ENCODE data around the gene DBT. TPM values are rescaled to one million over a fixed set of nuclear protein-coding genes. Genes with fewer than 3 reads are reported as not detected.
"Not testable (repeated sequence)": the region's sequence is repeated elsewhere in the genome, so short reads cannot be mapped to it uniquely, and the experiment has no call there.

Gene DBT
- total RNA-seq, 2 experiments from 2014 or later: 11.0 to 12.8 TPM

GRCh38 chr1:100200060-100200459 lies 49.6 kb downstream of the DBT start:
- CTCF ChIA-PET; H3K27me3 Mint-ChIP-seq; ATAC-seq; H3K27ac Mint-ChIP-seq; DNase-seq; H3K4me3 Mint-ChIP-seq; H3K9me3 Mint-ChIP-seq (ENCODE audit: low read depth); H3K4me1 Mint-ChIP-seq; intact Hi-C loops (cut with DNase I, micrococcal nuclease); POLR2A ChIA-PET: not testable (repeated sequence)
- peaks cover 58% of the 10 kb centered on the region for H3K36me3 Mint-ChIP-seq (ENCODE audit: low read depth)

GRCh38 chr1:100198596-100198995 lies 51.0 kb downstream of the DBT start:
- POLR2A ChIA-PET: no interaction called here
- H3K4me3 Mint-ChIP-seq: no peak overlapping the region
- H3K9me3 Mint-ChIP-seq (ENCODE audit: low read depth): no peaks in the 10 kb centered on the region
- H3K4me1 Mint-ChIP-seq: no peaks in the 10 kb centered on the region
- CTCF ChIA-PET: no interaction called here
- ATAC-seq: no peak
- intact Hi-C loops (cut with DNase I, micrococcal nuclease): no loop called here
- H3K27me3 Mint-ChIP-seq: no peaks in the 10 kb centered on the region
- H3K27ac Mint-ChIP-seq: no peak overlapping the region
- peaks cover 44% of the 10 kb centered on the region for H3K36me3 Mint-ChIP-seq (ENCODE audit: low read depth)
- DNase-seq: no peak

DNA sequence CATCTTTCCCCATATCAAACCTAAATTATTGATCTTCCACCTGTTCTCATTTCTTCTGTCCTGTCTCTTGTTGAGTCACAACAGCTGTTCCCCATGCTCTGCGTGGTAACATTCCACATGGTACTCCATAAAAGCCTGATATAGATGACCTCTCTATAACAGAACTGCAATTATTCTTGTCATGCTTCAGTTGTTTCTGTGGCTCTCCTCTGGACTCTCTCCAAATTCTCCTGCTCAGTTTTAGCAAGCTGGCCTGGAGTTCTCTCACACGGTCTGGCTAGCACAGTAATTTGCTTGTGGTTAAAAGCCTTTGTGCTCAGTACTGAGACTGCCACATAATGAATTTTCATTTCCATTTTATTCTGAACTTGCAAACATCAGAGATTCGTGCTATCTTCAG lies 61.0 kb downstream of the DBT start:
- no peak for ATAC-seq
- ChIA-PET POLR2A (interaction anchor here (0.6 kb wide), 1 partner anchor 445 kb away, joined by 3 read pairs; no protein-coding TSS in a partner anchor), CTCF (interaction anchor here (0.7 kb wide), 1 partner anchor 87 kb away, joined by 3 read pairs; no protein-coding TSS in a partner anchor)
- intact Hi-C loops (cut with DNase I, micrococcal nuclease): no loop called here
- peaks cover 3% of the 10 kb centered on the region for H3K4me1 Mint-ChIP-seq
- H3K36me3 Mint-ChIP-seq (ENCODE audit: low read depth): peaks cover 5% of the 10 kb centered on the region
- H3K27me3 Mint-ChIP-seq: no peaks in the 10 kb centered on the region
- no peaks in the 10 kb centered on the region for H3K9me3 Mint-ChIP-seq (ENCODE audit: low read depth)
- no peak overlapping the region for H3K4me3 Mint-ChIP-seq
- no peak overlapping the region for H3K27ac Mint-ChIP-seq
- no peak for DNase-seq

- Mint-ChIP-seq H3K27ac (no peak overlapping the region), H3K36me3 (ENCODE audit: low read depth) (peaks cover 5% of the 10 kb centered on the region), H3K9me3 (ENCODE audit: low read depth) (no peaks in the 10 kb centered on the region), H3K27me3 (no peaks in the 10 kb centered on the region), H3K4me3 (no peak overlapping the region), H3K4me1 (peaks cover 3% of the 10 kb centered on the region)
- no peak for ATAC-seq
- intact Hi-C loops (cut with DNase I, micrococcal nuclease): no loop called here
- CTCF ChIA-PET: interaction anchor here (0.6 to 0.7 kb wide), 2 partner anchors 221 to 277 kb away, joined by 3 read pairs; no protein-coding TSS in a partner anchor
- POLR2A ChIA-PET: no interaction called here
- no peak for DNase-seq
Observed at GRCh38 chr1:100187912-100188311, 61.7 kb downstream of the DBT start.

DNA sequence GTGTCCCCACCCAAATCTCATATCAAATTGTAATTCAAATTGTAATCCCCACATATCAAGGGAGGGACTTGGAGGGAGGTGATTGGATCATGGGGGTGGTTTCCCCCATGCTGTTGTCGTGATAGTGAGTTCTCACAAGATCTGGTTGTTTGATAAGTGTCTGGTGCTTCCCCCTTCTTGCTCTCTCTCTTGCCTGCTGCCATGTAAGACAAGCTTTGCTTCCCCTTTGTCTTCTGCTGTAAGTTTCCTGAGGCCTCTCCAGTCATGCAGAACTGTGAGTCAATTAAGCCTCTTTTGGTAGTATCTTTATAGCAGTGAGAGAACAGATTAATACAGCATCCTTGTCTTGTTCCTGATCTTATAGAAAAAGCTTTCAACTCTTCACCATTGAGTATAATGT lies 65.1 kb downstream of the DBT start:
- Mint-ChIP-seq H3K36me3 (ENCODE audit: low read depth) (peaks cover 2% of the 10 kb centered on the region), H3K4me1 (no peaks in the 10 kb centered on the region), H3K27me3 (no peaks in the 10 kb centered on the region), H3K4me3 (no peak overlapping the region), H3K9me3 (ENCODE audit: low read depth) (peaks cover 1% of the 10 kb centered on the region), H3K27ac (no peak overlapping the region)
- ATAC-seq (peak; percentile 61), DNase-seq (peak; percentile 7)
- POLR2A ChIA-PET: no interaction called here
- CTCF ChIA-PET: no interaction called here
- intact Hi-C loops (cut with DNase I, micrococcal nuclease): no loop called here

GRCh38 chr1:100183370-100183769 lies 66.3 kb downstream of the DBT start:
- ATAC-seq: no peak
- H3K27me3 Mint-ChIP-seq: no peaks in the 10 kb centered on the region
- ChIA-PET POLR2A (interaction anchor here (0.6 kb wide), 1 partner anchor 9 kb away, joined by 5 read pairs; no protein-coding TSS in a partner anchor), CTCF (interaction anchor here (0.6 to 0.7 kb wide), 3 partner anchors 122 to 1033 kb away, joined by 3 read pairs; no protein-coding TSS in a partner anchor)
- intact Hi-C loops (cut with DNase I, micrococcal nuclease): no loop called here
- H3K36me3 Mint-ChIP-seq (ENCODE audit: low read depth): peaks cover 2% of the 10 kb centered on the region
- no peak overlapping the region for H3K4me3 Mint-ChIP-seq
- H3K9me3 Mint-ChIP-seq (ENCODE audit: low read depth): peaks cover 1% of the 10 kb centered on the region
- no peak overlapping the region for H3K27ac Mint-ChIP-seq
- no peaks in the 10 kb centered on the region for H3K4me1 Mint-ChIP-seq
- no peak for DNase-seq

- ATAC-seq (no peak), DNase-seq (no peak)
- no peaks in the 10 kb centered on the region for H3K4me1 Mint-ChIP-seq
- POLR2A ChIA-PET: no interaction called here
- H3K27me3 Mint-ChIP-seq: no peaks in the 10 kb centered on the region
- no peak within 1 kb of the TSS for H3K4me3 Mint-ChIP-seq
- H3K27ac Mint-ChIP-seq: no peak within 1 kb of the TSS
- CTCF ChIA-PET: no interaction called here
- intact Hi-C loops (cut with DNase I, micrococcal nuclease): no loop called here
- no peaks in the 10 kb centered on the region for H3K36me3 Mint-ChIP-seq (ENCODE audit: low read depth)
- H3K9me3 Mint-ChIP-seq (ENCODE audit: low read depth): peaks cover 1% of the 10 kb centered on the region
Observed at GRCh38 chr1:100178091-100178490, 71.5 kb downstream of the DBT start, which contains the start of gene LRRC39. Gene LRRC39, minus strand, starts transcription at chr1:100178256. Its CDS starts 9,740 bp downstream, at chr1:100168516.

DNA sequence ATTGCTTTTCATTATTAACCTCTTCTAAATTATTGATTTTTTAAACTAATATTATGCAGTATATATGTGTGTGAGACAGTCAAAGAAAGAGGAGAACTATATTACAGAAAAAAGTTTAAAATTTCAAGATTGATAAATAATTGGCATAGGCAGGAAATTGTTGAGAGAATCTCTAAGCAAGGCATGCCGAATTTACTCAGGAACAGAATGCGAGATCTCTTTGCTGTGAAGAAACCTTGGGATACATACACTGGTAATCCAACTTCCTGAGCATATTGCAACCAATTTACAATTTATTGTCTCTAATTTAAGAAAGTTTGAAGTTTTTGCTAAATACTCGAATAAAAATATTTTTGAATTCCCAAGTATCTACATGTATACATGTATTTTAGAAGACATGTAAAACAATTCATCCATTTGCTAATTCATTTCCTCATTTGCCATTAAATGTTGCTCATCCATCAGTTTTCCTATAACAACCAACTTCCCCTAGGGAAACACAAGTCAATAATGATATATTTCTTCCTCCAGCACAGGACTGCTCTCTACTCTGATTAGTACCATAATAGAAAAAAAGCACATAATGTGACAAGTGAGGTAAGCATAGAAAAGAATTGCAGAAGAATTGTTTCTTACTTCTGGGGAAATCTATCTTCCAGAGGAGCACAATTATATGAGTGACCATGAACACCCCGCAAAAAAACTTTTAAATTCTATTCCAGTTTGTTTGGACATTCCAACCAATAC lies 72.2 kb downstream of the DBT start:
- ATAC-seq: no peak
- POLR2A ChIA-PET: no interaction called here

GRCh38 chr1:100168051-100168450 lies 81.6 kb downstream of the DBT start:
- peaks cover 2% of the 10 kb centered on the region for H3K36me3 Mint-ChIP-seq (ENCODE audit: low read depth)
- H3K4me1 Mint-ChIP-seq: no peaks in the 10 kb centered on the region
- ChIA-PET CTCF (interaction anchor here (0.6 kb wide), 1 partner anchor 15 kb away, joined by 3 read pairs; no protein-coding TSS in a partner anchor), POLR2A (interaction anchor here (0.6 kb wide), 1 partner anchor 10 kb away, joined by 6 read pairs; no protein-coding TSS in a partner anchor)
- no peaks in the 10 kb centered on the region for H3K9me3 Mint-ChIP-seq (ENCODE audit: low read depth)
- ATAC-seq (no peak), DNase-seq (no peak)
- intact Hi-C loops (cut with DNase I, micrococcal nuclease): no loop called here
- H3K27me3 Mint-ChIP-seq: no peaks in the 10 kb centered on the region
- H3K4me3 Mint-ChIP-seq: no peak overlapping the region
- no peak overlapping the region for H3K27ac Mint-ChIP-seq

More for the DNA sequence above, 72.2 kb downstream of the DBT start:
- H3K27ac Mint-ChIP-seq: no peak overlapping the region
- no peaks in the 10 kb centered on the region for H3K9me3 Mint-ChIP-seq (ENCODE audit: low read depth)
- H3K27me3 Mint-ChIP-seq: no peaks in the 10 kb centered on the region
- intact Hi-C loops (cut with DNase I, micrococcal nuclease): no loop called here
- no peaks in the 10 kb centered on the region for H3K4me1 Mint-ChIP-seq
- no peak for DNase-seq
- CTCF ChIA-PET: interaction anchor here (0.7 kb wide), 1 partner anchor 89 kb away, joined by 3 read pairs; the partner anchor contains the start of gene RTCA
- no peak overlapping the region for H3K4me3 Mint-ChIP-seq
- no peaks in the 10 kb centered on the region for H3K36me3 Mint-ChIP-seq (ENCODE audit: low read depth)

DNA sequence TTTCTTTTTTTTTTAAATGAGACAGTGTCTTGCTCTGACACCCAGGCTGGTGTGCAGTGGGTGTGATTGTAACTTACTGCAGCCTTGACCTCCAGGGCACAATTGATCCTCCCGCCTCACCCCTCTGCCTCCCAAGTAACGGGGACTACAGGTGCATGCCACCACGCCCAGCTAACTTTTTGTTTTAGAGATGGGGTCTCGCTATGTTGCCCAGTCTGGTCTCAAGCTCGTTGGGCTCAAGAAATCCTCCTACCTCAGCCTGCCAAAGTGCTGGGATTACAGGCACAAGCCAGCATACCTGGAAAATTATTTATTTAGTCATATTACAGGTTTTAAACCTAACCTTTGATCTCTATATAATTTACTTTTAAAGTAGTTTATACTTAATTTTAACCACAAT lies 84.9 kb downstream of the DBT start:
- DNase-seq: no peak
- Mint-ChIP-seq H3K36me3 (ENCODE audit: low read depth) (peaks cover 2% of the 10 kb centered on the region), H3K4me3 (no peak overlapping the region), H3K27ac (no peak overlapping the region), H3K9me3 (ENCODE audit: low read depth) (no peaks in the 10 kb centered on the region), H3K27me3 (no peaks in the 10 kb centered on the region), H3K4me1 (no peaks in the 10 kb centered on the region)
- no peak for ATAC-seq
- POLR2A ChIA-PET: no interaction called here
- CTCF ChIA-PET: interaction anchor here (0.8 to 1.8 kb wide), 3 partner anchors 8 to 289 kb away, joined by 3 to 8 read pairs (median 3); no protein-coding TSS in a partner anchor
- intact Hi-C loops (cut with DNase I, micrococcal nuclease): no loop called here

DNA sequence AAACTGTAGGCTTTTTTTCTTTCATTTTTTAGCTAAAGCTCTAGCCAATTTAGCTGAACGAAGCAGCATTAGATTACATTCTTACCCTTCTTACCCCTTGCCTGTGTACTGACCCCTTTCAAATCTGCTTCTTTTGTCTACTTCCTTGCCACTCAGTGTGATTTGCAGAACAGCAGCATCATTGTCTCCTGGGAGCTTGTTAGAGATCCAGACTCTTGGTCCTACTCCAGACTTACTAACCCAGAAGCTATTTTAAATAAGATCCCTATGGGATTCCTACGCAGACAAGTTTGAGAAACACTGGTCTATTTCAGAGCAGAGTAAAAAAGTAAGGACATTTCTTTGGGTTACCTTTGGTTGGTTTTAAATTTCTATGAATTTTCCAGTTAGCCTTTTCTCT lies 85.4 kb downstream of the DBT start:
- Mint-ChIP-seq H3K4me1 (no peaks in the 10 kb centered on the region), H3K4me3 (no peak overlapping the region), H3K27me3 (no peaks in the 10 kb centered on the region), H3K27ac (no peak overlapping the region), H3K9me3 (ENCODE audit: low read depth) (no peaks in the 10 kb centered on the region), H3K36me3 (ENCODE audit: low read depth) (peaks cover 2% of the 10 kb centered on the region)
- ChIA-PET POLR2A (no interaction called here), CTCF (interaction anchor here (0.7 to 1.8 kb wide), 6 partner anchors 8 to 322 kb away, joined by 3 to 8 read pairs (median 3); no protein-coding TSS in a partner anchor)
- ATAC-seq: no peak
- intact Hi-C loops (cut with DNase I, micrococcal nuclease): no loop called here
- no peak for DNase-seq

- intact Hi-C loops (cut with DNase I, micrococcal nuclease): no loop called here
- Mint-ChIP-seq H3K4me1 (no peaks in the 10 kb centered on the region), H3K27me3 (no peaks in the 10 kb centered on the region), H3K4me3 (no peak overlapping the region), H3K36me3 (ENCODE audit: low read depth) (no peaks in the 10 kb centered on the region), H3K9me3 (ENCODE audit: low read depth) (no peaks in the 10 kb centered on the region), H3K27ac (no peak overlapping the region)
- ChIA-PET CTCF (interaction anchor here (0.7 to 1.4 kb wide), 2 partner anchors 58 to 298 kb away, joined by 3 read pairs; no protein-coding TSS in a partner anchor), POLR2A (no interaction called here)
- ATAC-seq (no peak), DNase-seq (no peak)
Observed at GRCh38 chr1:100162881-100163280, 86.8 kb downstream of the DBT start.

Measured in activated CD4-positive, alpha-beta T cell treated with anti-CD3 and anti-CD28 coated beads for 36 hours (primary cell).